DOHH2 (cell line): ENCODE results near the gene PEX5L.

Experiments used
- CTCF ChIP-seq: fragments of 200-600 bp; sonication (generic); IDR thresholded peaks from one replicate; pipeline ENCODE4 v1.5.1; 2014; ENCODE audit warnings: antibody characterized with exemption, mild to moderate bottlenecking, low read depth, low read length; ENCODE audit not compliant: poor library complexity, severe bottlenecking
- EZH2phosphoT487 ChIP-seq: fragments of 200-600 bp; sonication (generic); IDR thresholded peaks from 2 replicates; pipeline ENCODE4 v1.6.1; 2017; ENCODE audit warnings: borderline replicate concordance, mild to moderate bottlenecking, antibody characterized with exemption, low read length, moderate library complexity, mixed read lengths

GRCh38 chr3:179955809-179956208 lies 80.9 kb downstream of the PEX5L start:
- TF ChIP-seq CTCF (no peak), EZH2phosphoT487 (no peak)
